ENCODE data around the gene SPATA31A3.
"Not testable (repeated sequence)": the region's sequence is repeated elsewhere in the genome, so short reads cannot be mapped to it uniquely, and the experiment has no call there.

SPATA31A3 gene

GRCh38 chr9:66992450-66992849, at the start of gene SPATA31A3:
Gene SPATA31A3, minus strand, starts transcription at chr9:66992550. Its CDS starts 29 bp downstream, at chr9:66992521.
- not testable (repeated sequence) for DNase-seq

DNA sequence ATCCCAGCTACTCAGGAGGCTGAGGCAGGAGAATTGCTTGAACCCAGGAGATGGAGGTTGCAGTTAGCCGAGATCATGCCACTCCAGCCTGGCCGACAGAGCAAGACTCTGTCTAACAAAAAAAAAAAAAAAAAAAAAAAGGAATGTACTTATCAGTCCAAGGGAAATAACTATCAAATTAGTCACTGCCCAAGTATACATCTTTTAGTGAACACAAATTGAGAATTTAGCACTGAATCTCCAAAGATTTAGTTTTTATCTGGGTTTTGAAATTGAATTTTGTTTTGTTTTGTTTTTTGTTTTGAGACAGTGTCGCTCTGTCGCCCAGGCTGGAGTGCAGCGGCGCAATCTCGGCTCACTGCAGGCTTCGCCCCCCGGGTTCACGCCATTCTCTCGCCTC, 39.8 kb downstream of the SPATA31A3 start:
- DNase-seq = not testable (repeated sequence)

DNA sequence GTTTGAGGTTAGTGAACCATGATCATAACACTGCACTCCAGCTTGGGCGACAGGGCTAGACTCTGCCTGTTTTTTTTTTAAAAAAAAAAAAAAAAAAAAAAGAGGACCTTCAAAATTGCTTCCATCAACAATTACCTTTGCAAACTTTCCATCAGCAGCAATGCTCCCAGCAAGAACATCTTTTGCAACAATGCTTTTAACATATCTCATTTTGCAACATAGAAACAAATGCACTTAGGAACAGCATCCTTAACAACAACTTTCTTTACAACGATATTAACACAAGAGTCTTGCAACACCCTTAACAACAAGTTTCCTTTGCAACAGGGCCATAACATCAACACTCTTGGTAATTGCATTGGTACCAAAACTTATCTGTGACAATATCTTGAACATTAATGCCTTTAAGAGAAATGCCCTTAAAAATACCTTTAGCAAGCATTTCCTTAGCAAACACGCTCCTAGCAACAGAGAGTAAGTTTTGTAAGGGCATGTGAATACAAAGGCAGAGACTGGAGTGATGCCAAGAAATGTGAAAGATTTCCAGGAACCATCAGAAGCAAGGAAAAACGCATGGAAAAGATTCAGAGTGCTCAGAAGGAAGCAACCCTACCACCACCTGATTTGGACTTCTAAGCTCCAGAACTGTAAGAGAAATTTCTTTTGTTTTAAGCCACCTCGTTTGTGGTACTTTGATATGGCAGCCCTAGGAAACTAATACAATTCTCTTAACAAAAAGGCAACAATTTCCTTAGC, 49.8 kb downstream of the SPATA31A3 start:
- not testable (repeated sequence) for DNase-seq

- DNase-seq = not testable (repeated sequence)
These were observed 52.2 kb downstream of the SPATA31A3 start for GRCh38 chr9:66939878-66940830.

- not testable (repeated sequence) for DNase-seq
These were observed 54.0 kb downstream of the SPATA31A3 start for GRCh38 chr9:66938322-66938721.

GRCh38 chr9:66937662-66938061, 54.7 kb downstream of the SPATA31A3 start:
- not testable (repeated sequence) for DNase-seq
